NCI-H526 (cell line): ENCODE measurements around the gene LAMA2.
"Not testable (repeated sequence)": the region's sequence is repeated elsewhere in the genome, so short reads cannot be mapped to it uniquely, and the experiment has no call there.

Experiments
- DNase-seq, 2 experiments: peaks; one replicate each; lab custom pipeline; 2025; lab: John Stamatoyannopoulos, UW

The LAMA2 gene

DNA sequence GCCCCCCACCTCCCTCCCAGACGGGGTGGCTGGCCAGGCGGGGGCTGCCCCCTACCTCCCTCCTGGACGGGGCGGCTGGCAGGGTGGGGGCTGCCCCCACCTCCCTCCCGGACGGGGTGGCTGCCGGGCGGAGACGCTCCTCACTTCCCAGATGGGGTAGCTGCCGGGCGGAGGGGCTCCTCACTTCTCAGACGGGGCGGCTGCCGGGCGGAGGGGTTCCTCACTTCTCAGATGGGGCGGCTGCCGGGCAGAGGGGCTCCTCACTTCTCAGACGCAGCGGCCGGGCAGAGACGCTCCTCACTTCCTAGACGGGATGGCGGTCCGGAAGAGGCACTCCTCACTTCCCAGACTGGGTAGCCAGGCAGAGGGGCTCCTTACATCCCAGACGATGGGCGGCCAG lies 205.5 kb downstream of the LAMA2 start:
- DNase-seq: not testable (repeated sequence)

DNA sequence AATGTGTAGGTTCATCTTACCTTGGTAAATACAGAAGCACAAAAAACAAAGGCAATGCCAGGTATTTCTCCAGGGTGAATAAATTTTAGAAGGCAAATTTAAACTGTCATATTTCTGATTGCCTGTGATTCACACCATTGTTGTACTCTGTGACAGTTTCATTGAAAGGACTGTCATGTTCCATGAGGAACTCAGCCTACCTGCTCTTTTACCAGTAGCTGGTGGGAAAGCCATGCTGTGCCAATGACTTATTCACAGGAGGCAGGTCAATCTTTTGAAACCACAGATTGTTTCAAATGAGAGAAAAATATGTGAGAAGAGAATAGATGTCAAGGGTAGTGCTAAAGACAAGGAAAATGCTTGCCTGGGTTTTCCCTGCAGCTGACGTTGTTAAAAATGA lies 206.4 kb downstream of the LAMA2 start:
- no peak for DNase-seq

DNA sequence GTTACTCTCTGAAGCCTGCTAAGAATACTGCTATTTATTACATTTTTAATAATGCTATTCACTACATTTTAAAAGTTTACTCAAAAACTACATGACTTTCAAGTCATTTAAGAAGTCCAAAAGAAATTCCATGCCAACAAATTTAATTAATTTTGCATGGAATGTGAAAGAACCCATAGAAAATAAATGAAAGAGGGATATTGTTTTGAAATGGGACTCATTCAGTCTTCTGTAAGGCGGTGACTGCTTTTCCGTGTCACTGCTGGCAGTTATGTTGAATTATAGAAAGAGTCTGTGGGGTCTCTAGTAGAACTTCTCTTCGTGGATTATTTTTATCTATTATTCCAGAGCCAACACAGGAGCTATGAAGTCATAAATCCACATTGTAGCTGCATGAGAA lies 211.2 kb downstream of the LAMA2 start:
- DNase-seq: no peak

DNA sequence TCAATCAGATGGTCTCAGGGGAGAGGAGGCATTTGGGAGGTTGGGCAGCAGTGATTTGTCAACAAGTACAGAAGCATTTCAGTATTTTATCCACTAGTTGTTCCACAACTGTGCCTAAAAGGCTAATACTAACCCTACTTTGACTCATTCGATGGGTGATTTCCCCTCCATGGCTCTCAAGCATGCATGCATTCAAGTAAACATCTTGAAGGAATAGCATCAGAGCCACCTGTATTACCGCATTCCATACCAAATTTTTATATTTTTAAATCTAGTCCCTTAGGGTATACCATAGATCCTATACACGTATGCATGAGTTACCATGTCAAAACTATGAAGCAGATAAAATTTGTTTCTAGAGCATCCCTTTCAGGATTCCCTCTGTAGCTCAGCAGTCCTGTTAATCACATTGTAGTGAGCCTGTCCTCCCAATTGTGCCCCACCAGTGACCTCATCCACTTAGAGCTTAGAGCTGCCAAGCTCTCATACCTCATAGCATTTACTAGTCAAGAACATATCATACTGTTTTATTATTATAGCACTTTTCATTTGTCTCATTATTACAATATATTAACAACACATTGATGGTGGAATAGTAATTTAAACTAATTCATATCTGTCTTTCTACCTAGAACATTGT lies 213.8 kb downstream of the LAMA2 start:
- no peak for DNase-seq

DNA sequence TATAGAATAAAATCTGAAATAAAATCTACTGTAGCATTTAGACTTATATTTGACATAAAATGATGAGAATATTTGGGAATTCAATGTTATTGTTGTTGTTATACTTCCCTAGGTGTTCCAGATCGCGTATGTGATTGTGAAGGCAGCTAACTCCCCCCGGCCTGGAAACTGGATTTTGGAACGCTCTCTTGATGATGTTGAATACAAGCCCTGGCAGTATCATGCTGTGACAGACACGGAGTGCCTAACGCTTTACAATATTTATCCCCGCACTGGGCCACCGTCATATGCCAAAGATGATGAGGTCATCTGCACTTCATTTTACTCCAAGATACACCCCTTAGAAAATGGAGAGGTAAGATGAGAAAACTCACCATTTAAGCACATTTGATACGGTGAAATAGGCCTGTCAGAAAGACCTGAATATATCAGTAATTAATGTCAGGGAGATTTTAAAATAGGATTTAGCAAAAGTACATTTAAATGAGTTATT lies 215.2 kb downstream of the LAMA2 start:
- DNase-seq: no peak

DNA sequence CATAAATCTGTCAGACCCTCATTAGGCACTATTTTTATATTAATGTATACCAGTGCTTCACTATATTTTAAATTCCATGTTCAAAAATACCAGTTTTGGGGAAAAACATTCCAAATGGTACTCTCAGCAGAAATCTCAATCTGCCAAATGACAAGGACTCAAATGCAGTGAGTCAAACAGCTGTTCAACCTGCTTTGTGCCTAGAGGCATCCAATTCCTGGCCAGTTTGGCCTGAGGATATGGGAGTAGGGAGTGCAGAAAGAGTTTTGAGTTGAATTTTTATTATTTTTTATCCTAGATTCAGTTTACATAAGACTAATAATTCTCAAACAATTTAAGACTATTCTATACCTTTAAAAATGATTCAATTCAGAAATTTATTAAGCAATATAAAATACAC lies 216.8 kb downstream of the LAMA2 start:
- DNase-seq: no peak

DNA sequence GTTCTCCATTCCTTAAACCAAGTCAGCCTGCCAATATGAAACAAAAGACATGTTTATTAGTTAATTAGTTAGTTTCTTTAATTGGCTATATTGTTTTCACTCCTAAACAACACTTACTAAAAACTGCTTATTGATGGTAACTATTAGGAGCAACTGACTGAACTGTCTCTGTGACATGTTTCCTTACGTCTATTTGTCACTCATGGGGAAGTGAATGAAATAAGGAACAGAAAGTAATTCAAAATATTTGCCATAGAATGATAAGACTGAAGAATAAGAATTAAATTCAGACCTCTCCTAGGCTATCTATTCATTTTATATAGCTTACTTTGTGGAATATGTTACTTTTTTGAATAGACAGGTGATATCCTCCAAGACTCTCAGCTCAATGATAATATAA lies 217.2 kb downstream of the LAMA2 start:
- no peak for DNase-seq

DNA sequence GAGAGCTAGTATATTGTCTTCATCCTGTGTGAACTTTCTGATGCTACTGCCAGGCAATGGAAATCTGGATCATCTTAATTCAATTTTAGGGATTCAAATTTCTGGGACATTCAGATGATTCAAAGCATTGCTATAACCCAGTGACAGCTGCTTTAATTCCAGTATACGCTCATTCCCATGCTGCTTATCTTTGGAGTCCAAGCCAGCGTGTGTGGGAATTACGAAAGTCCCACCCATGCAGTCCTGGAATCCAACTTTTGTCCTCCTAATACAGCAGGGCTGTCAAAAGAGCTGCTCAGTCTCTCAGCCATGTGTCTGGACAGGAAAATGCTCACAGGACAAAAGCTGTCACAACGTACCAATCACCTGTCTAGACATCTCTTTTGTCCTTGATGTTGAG lies 219.8 kb downstream of the LAMA2 start:
- DNase-seq: no peak

DNA sequence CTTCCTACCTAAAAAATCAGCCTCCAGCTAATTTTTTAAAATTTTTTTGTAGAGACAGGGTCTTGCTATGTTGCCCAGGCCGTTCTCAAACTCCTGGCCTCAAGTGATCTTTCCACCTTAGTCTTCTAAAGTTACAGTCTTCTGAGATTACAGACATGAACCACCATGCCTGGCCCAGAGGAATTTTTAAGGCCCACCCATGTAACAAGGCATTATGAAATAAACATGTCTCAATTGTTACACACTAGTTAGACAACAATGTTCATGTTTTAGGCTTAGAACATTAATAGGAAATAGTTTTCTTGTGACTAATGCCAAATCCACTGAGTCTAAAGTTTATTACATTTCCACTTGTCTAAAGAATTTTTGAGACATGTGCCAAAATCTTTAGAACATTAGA lies 221.2 kb downstream of the LAMA2 start:
- DNase-seq: no peak

DNA sequence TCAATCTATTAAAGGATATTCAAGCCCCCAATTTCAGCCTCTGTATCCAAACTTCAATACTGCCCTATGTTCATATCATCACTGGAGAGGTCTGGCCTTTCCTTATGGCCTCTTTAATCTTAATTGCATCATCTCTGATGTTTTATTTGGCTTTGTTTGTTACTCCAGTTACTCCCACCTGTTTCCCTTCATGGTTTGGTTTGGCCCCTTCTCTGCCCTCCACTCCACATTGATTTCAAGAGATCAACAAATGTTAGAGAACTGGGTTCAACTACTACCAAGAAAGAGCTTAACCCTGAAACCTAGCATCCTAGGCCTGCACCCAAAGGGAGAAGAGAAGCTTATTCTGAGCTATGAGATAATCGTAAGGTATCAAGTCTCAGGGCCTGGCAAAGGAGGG lies 221.6 kb downstream of the LAMA2 start:
- DNase-seq: no peak

DNA sequence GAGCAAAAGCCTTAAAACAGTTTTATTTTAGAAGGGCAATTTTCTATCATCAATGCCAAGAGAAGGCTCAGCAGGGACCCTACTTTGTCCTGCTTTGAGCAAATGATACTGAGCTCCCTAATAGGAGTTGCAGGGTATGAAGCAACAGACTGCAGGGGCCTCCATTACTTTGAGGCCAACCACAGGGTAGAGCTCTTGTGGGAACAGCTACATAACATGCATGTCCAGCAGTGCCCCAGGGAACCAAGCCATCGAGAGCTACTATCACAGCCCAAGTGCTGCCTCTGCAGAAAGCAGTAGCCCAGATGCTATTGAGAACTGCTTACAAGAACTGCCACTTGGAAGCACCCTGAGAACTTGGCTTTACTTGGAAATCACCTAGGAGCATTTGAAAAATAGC lies 222.1 kb downstream of the LAMA2 start:
- no peak for DNase-seq

DNA sequence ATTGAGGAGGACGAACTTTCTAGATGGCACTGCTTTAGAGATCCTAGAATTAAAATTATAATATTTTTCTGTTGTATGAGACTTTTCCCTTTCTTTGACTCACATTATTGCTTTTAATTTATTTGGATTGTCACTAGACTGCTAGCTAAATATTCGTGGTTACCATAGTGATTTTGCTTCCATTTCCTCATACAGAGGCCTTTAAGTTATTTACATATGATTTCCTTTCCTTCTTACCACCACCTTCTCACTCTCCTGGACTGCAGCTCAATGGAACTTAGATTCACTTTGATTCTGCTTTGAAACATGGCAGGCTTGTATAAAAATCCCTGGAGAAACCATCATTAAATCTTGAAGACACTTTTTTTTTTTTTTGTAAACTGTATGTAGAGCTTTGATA lies 222.9 kb downstream of the LAMA2 start:
- peak; percentile 43 to 64 for DNase-seq

DNA sequence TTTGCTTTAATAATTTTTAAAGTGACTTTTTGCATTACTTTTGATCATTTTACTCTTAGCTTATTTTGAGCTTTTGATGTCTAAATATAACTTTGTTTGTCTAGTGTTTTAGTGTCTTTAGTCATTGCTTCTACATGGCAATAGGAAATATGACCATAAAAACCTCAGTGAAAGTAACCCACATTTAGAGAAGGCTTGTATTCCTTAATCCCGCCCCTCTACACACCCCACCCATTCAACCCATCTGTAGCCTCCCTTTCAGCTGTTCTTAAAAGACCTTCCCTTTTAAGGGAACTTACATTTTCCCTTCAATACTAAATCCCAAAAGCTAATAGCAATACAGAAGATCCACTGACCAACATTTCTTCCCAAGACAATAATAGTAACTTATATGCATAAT lies 225.4 kb downstream of the LAMA2 start:
- DNase-seq: no peak

DNA sequence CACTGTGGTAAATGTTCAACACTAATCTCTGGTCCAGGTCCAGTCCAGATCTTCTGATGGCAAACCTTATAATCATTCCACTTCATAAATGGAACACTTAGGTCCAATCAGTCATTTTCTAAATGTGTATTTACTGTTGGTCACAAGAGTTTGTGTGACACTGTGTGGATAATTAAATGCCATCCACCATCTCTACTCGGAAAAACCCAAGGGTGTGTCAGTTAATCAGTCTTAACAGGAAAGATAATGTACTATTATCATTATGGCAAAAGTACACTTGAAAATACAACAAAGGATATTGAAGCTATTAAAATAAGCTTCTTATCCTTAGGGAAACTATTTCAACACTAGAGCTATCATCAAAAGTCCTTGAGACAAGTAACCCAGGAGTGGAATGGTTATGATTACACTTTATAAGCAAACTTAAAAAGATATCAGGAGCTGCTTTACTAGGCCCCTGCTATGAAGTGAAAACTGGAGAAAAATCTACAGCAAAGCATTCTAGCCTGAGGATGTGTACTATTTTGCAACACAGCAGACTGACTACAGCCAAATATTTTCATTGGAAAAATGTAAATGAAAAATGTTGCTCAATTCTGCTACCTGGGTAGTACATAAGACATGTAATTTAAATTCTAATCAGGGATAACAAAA lies 227.9 kb downstream of the LAMA2 start:
- no peak for DNase-seq

DNA sequence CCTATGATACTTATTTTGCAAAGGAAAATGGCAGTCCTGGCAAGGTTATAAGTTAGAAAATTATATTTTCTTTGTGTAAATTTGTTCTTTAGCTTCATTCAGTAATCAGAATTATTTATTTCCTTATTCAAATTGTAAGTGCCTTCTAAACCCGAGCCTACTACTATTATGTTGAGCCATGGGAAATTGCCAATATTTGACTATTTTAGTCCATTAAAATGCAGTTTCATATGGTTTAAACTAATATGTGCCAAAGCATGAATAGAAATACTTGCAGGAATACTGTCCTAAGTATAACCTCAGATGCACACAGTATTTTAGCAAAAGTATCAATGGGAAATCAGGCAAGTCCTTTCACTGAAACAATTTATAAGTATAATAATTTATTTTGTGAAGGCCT lies 228.4 kb downstream of the LAMA2 start:
- DNase-seq: no peak

DNA sequence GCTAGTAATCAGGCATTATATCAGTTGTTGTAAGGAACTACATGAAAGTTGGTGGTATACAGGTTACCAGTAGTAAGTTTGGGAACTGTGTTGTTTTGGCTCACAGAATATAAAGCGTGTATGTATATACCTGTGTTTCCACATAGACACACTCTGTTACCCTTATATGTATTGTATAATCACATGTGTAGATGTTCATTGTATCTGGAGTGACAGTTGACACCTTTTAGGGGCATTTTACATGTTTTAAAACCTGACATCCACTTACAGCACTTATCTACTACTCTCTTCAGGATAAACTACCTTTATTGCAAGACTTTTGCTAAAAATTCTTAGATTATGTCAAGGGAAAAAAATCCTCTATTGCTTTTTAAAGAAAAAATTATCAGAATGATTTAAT lies 228.9 kb downstream of the LAMA2 start:
- DNase-seq: no peak

DNA sequence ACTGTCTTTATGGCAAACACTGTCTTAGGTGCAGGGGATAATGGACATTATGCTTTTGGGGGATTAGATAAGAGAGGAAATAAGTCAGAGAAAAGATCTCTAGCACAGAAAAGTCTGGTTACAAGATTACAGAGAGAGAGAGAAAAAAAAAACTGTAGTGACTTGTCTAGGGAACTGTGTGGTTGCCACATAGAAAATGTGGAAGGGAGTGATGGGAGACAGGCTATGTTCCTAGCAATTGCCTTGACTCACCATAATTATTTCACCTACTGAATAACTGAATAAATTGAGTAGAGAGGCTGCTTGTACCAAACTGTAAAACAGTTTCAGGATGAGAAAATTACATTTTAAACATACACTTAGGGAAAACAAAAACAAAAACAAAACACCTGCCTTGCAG lies 229.7 kb downstream of the LAMA2 start:
- no peak for DNase-seq

DNA sequence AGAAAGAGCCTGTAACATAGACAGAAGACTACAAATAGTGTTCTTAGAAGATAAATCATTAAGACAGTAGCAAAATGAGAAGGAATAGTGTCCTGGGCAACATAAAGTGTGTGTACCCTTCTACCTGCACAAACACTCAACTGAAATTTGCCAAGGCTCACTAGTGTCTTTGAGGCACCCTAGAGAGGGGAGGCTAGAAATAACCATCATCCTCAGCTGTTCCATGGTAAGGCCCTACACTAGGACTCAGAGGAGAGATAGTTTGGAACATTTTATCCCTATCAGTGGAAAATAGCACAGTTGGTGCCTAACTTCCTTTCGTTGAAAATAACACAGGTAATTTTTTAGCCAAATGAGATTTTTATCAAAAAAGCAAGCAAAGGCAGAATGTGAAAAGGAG lies 230.7 kb downstream of the LAMA2 start:
- no peak for DNase-seq

DNA sequence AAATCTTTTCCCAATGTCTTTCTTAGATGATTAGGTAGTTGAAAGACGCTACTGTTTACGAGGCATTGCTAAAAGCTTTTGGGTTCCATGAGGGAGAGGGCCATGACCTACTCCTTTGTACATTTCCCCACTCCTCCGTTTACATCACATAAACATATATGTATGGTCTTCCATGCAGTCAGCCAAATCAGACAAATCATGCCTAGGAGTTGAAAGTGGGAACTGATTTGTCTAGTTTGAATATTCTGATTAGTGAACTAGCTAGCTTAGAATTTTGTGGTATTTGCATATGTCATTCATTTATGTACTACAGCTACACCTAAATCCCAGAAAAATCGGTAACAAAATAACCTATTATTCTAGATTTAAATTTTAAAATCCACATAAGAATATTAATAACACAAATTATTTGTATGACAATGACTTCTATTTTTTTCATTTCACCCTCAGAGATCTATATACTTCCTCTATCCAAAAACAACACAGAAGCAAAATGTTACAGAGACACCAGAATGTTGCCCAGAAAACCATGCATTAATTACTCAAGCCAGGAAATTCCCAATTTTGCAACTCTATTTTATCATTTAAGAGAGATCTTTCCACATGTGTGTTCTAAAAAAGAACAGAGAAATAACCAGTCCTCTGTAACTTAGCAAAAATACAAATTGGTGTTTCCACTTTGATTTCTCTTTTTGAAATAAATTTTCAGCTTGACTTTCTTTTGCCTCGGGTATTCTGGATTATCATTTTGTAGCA lies 231.9 kb downstream of the LAMA2 start:
- peak in 1 of 2 experiments; percentile 15 for DNase-seq

DNA sequence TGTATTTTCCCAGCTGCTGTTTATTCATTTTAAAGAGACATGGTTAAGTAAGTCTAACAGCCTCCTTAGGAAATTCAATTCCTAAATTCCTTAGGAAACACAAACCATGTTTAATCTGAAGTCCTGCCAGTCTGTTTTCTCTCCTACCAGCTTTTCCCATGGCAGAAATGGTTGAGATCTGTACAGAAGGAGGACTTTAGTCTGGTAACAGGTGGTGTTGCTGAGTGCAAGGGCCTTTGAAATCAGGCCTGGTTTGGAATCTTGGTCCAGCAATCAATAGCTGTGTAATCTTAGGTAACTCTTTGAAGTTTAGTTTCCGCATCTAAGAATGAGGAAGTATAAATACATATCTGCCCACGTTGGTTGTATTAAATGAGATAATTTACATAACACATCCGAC lies 232.5 kb downstream of the LAMA2 start:
- no peak for DNase-seq

DNA sequence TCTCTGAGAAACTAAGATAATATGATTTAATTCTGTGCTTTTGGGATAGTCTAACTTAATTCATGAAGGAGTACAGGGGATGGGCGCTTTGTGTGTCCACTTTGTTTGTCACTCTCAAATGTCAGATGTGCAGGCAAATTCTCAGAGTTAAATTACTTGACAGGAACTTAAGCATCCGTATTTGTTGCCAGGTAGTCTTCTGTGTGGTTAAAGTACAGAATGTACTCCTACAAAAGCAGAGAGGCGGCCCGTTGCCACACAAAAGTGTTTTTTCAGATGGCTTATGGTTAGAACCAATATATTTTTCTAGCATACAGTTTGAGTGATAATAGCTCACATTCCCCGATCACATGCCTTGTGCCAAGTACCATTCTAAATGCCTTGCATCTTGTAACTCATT lies 234.4 kb downstream of the LAMA2 start:
- no peak for DNase-seq

DNA sequence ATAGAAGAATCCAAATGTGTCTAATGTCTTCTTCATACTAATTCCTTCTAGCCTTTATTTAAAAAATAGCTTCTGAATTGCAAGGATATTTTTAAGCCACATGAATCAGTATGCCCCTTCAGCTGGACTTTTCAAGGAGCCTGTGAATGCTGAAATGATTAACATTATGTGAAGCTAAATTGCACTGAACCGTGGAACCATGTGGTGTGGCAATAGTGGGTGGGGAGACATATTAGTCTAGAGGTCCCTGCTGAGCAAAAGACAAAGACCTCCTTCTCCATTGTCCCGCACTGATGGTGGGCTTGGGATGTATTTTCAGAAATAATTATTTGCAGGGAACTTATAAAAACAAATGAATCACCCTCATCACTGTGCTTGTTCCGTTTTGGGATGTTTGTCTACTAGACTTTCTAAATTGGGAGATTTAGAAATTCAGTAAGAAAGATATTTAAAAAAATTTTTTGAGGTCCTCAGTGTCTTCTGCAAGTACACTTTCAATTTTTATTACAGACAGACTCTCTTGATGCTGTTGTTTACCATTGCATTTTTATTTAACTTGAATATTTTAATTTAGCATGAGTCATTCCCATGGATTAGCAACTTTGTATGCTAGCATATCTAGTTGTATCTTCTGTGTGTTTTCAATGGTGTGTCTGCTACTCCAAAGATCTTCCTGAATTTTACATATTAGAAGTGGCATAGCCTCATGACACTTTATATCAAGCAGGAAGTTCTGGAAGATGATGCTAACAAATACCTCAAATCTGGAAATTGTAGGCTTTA lies 238.1 kb downstream of the LAMA2 start:
- DNase-seq: no peak

DNA sequence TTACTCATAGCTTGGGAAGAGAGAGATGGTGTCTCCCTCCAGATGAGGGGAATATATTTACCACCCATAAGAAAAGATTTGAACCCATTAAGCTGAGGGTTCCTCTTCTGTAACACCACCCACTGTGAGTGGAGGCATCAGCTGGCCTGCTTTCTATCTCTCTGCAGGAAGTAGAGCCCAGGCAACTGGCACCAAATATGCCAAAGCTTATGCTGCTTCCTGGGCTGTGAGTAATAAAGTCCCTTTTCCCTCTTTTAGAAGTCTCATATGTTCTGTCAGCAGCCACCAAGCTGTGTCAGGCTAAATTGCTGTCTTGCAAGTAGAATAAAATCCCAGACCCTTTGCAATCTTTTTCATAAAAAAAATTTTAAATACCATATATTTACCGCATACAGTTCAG lies 241.4 kb downstream of the LAMA2 start:
- no peak for DNase-seq
